ENCODE results near the gene SCAMP2.

- TF ChIP-seq CTCF (conservative IDR thresholded peaks at IDR 0.05) (no peak), ZFX (IDR thresholded peaks at IDR 0.05) (no peak)
These were observed 77.1 kb downstream of the SCAMP2 start for GRCh38 chr15:74795966-74796625.
